Measurements from ENCODE around the gene LRIT3. TPM values are rescaled to one million over a fixed set of nuclear protein-coding genes. Genes with fewer than 3 reads are reported as not detected.

The LRIT3 gene
- total RNA-seq, 2 experiments from 2014 or later, result 0.13 to 0.16 TPM

DNA sequence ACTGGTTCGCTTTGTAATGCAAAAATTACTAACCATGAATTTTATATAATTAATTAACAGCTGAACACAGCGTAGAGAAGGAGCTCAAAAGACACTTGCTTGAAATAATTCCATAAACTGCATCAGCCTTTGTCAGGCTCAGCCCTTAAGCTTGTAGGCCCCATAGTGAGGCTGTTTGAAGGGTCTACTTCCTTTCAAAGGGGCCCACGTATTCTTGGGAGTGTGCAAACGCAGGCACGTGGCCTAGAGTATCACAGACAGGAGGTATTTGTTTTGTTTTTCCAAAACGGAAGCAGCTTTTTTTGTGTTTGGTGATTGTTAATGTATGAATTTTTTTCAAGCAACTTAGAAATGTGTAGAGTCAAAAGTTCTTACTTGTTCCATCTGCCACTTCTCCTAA lies 39.2 kb downstream of the LRIT3 start:
- no peak overlapping the region for H3K4me3 Mint-ChIP-seq
- no peaks in the 10 kb centered on the region for H3K9me3 Mint-ChIP-seq
- ATAC-seq (no peak), DNase-seq (no peak)
- ChIA-PET POLR2A (no interaction called here), CTCF (no interaction called here)
- intact Hi-C loops (cut with micrococcal nuclease), result no loop called here
- TF ChIP-seq, protein P1, sequence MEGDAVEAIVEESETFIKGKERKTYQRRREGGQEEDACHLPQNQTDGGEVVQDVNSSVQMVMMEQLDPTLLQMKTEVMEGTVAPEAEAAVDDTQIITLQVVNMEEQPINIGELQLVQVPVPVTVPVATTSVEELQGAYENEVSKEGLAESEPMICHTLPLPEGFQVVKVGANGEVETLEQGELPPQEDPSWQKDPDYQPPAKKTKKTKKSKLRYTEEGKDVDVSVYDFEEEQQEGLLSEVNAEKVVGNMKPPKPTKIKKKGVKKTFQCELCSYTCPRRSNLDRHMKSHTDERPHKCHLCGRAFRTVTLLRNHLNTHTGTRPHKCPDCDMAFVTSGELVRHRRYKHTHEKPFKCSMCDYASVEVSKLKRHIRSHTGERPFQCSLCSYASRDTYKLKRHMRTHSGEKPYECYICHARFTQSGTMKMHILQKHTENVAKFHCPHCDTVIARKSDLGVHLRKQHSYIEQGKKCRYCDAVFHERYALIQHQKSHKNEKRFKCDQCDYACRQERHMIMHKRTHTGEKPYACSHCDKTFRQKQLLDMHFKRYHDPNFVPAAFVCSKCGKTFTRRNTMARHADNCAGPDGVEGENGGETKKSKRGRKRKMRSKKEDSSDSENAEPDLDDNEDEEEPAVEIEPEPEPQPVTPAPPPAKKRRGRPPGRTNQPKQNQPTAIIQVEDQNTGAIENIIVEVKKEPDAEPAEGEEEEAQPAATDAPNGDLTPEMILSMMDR (IDR thresholded peaks at IDR 0.05), result no peak
- H3K27me3 Mint-ChIP-seq, result peaks cover 4% of the 10 kb centered on the region
- no peak overlapping the region for H3K27ac Mint-ChIP-seq
- no peaks in the 10 kb centered on the region for H3K36me3 Mint-ChIP-seq (ENCODE audit: low read depth)
- H3K4me1 Mint-ChIP-seq (ENCODE audit: low read depth), result no peaks in the 10 kb centered on the region

DNA sequence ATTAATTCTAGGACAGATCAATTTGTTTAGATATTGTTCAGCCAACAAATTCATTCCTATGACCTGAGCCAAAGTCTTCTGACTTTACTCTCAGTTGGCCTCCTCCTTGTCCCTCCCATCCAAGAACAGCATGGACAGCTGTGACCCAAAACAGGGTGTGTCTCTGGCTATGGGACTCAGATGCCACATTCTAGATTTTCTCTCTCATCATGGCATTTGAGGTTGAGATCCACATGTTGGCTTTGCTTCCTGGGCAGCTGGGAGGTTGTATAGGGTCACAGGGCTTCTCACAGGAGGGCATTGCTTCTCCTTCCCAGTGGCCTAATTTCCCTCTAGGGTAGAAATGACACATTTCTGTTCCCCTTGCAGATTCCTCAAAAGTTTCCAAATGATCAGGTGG lies 42.2 kb downstream of the LRIT3 start:
- H3K4me3 Mint-ChIP-seq, result no peak overlapping the region
- no peak overlapping the region for H3K27ac Mint-ChIP-seq
- ChIA-PET CTCF (no interaction called here), POLR2A (no interaction called here)
- no peak for DNase-seq
- no peaks in the 10 kb centered on the region for H3K4me1 Mint-ChIP-seq (ENCODE audit: low read depth)
- TF ChIP-seq, protein P1 (IDR thresholded peaks at IDR 0.05), result no peak
- H3K36me3 Mint-ChIP-seq (ENCODE audit: low read depth), result no peaks in the 10 kb centered on the region
- peaks cover 4% of the 10 kb centered on the region for H3K27me3 Mint-ChIP-seq
- ATAC-seq, result no peak
- no peaks in the 10 kb centered on the region for H3K9me3 Mint-ChIP-seq
- intact Hi-C loops (cut with micrococcal nuclease), result no loop called here

DNA sequence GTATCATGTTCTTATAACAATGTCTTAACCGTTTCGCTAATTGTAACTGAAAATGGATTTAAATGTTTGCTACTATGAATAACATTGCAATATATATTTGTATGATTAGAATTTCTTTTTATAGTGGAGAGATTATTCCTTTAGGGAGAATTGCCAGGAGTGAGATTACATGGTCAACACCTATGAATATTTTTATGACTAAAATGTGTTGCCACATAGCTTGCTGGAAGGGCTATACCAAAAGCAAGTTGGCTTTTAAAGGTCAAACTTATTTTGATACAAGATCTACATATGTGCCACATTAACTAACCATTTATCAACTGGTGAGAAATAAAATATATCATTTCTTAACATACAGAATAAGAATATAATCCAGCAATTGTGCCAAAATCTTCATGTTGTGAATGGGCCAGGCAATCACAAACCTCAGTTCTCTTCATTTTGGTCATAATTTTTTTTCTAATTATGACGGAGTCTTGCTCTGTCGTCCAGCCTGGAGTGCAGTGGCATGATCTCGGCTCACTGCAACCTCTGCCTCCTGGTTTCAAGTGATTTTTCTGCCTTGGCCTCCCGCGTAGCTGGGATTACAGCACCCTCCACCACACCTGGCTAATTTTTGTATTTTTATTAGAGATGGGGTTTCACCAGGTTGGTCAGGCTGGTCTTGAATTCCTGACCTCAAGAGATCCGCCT lies 54.8 kb downstream of the LRIT3 start:
- intact Hi-C loops (cut with micrococcal nuclease), result no loop called here
- ATAC-seq (no peak), DNase-seq (no peak)
- Mint-ChIP-seq H3K36me3 (ENCODE audit: low read depth) (no peaks in the 10 kb centered on the region), H3K27me3 (peaks cover 19% of the 10 kb centered on the region), H3K27ac (no peak overlapping the region), H3K4me1 (ENCODE audit: low read depth) (no peaks in the 10 kb centered on the region), H3K4me3 (no peak overlapping the region), H3K9me3 (peaks cover 2% of the 10 kb centered on the region)
- ChIA-PET CTCF (no interaction called here), POLR2A (no interaction called here)
- TF ChIP-seq, protein P1 (IDR thresholded peaks at IDR 0.05), result no peak

DNA sequence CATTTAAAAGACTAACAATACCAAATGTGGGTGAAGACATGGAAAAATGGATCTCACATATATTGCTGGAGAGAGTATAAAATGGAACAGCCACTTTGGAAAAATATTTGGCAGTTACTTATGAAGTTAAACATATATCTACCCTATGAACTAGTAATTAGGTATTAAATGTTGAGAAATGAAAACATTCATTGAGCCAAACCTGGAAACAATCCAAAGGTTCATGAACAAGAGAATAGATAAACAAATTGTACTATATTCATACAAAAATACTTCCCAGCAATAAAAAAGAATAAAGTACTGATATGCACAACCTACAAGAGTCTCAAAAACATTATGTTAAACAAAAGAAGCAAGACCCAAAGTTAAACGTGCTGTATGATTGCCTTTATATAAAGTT lies 60.8 kb downstream of the LRIT3 start:
- Mint-ChIP-seq H3K4me1 (ENCODE audit: low read depth) (no peaks in the 10 kb centered on the region), H3K27me3 (peaks cover 17% of the 10 kb centered on the region), H3K9me3 (no peaks in the 10 kb centered on the region), H3K4me3 (no peak overlapping the region), H3K36me3 (ENCODE audit: low read depth) (no peaks in the 10 kb centered on the region), H3K27ac (no peak overlapping the region)
- ATAC-seq, result no peak
- ChIA-PET POLR2A (no interaction called here), CTCF (no interaction called here)
- no peak for DNase-seq
- intact Hi-C loops (cut with micrococcal nuclease), result no loop called here
- TF ChIP-seq, protein P1 (IDR thresholded peaks at IDR 0.05), result no peak

DNA sequence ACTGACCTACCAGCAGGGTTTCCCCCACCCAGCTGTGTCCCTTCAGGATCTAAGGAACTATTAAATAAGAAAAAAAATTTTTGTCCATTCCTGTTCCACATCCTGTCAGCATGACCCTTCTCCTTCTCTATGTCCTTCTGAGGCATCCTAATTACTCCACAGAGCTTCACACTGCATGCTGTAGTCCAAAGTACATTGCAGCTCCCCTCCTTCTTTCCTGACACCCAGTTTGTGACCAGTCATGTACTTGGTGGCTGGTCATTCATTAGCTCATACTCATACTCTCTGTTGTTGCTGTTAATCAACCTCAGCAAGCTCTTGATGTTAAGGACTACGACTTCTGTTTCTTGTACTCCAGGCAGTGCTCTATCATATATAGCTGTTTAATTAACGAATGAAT lies 62.3 kb downstream of the LRIT3 start:
- Mint-ChIP-seq H3K9me3 (no peaks in the 10 kb centered on the region), H3K27ac (no peak overlapping the region), H3K27me3 (peaks cover 18% of the 10 kb centered on the region), H3K36me3 (ENCODE audit: low read depth) (no peaks in the 10 kb centered on the region), H3K4me3 (no peak overlapping the region), H3K4me1 (ENCODE audit: low read depth) (no peaks in the 10 kb centered on the region)
- TF ChIP-seq, protein P1 (IDR thresholded peaks at IDR 0.05), result no peak
- CTCF ChIA-PET, result interaction anchor here (1.0 kb wide), 1 partner anchor 12 kb away, joined by 3 read pairs; no protein-coding TSS in a partner anchor
- POLR2A ChIA-PET, result interaction anchor here (0.6 kb wide), 1 partner anchor 1946 kb away, joined by 3 read pairs; no protein-coding TSS in a partner anchor
- intact Hi-C loops (cut with micrococcal nuclease), result no loop called here
- ATAC-seq, result no peak
- no peak for DNase-seq
